C4-2B (cell line): ENCODE measurements around the gene FARSB.

Source experiments
- H3K27ac ChIP-seq: fragments of 450-650 bp; 2 replicates; pipeline ENCODE4 v1.5.1; 2017
- ZFX ChIP-seq: fragments of 450-650 bp; IDR thresholded peaks from 2 replicates; pipeline ENCODE4 v1.6.1; 2017
- TF ChIP-seq, protein P1 (sequence below): fragments of 450-650 bp; conservative IDR thresholded peaks from 2 replicates; pipeline ENCODE4 v1.5.1; 2017; ENCODE audit warnings: mild to moderate bottlenecking

The FARSB gene

DNA sequence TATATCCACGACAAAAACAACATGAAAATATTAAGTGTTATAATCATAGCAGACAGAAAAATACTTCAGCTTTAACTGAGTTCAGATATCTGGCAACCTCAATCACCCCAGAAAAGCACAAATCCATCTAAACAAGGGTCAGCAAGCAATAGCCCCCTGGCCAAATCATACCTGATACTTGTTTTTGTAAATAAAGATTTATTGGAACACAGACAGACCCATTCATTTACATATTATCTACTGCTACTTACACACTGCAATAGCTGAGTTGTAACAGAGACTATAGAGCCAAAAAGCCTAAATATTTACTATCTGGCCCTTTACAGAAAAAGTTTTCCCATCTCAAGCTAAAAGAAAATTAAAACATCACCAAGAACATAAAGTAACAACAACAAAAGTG lies 12.8 kb downstream of the FARSB start:
- H3K27ac ChIP-seq, result no peak overlapping the region
- TF ChIP-seq ZFX, result no peak
- TF ChIP-seq, protein P1, sequence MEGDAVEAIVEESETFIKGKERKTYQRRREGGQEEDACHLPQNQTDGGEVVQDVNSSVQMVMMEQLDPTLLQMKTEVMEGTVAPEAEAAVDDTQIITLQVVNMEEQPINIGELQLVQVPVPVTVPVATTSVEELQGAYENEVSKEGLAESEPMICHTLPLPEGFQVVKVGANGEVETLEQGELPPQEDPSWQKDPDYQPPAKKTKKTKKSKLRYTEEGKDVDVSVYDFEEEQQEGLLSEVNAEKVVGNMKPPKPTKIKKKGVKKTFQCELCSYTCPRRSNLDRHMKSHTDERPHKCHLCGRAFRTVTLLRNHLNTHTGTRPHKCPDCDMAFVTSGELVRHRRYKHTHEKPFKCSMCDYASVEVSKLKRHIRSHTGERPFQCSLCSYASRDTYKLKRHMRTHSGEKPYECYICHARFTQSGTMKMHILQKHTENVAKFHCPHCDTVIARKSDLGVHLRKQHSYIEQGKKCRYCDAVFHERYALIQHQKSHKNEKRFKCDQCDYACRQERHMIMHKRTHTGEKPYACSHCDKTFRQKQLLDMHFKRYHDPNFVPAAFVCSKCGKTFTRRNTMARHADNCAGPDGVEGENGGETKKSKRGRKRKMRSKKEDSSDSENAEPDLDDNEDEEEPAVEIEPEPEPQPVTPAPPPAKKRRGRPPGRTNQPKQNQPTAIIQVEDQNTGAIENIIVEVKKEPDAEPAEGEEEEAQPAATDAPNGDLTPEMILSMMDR, result no peak

DNA sequence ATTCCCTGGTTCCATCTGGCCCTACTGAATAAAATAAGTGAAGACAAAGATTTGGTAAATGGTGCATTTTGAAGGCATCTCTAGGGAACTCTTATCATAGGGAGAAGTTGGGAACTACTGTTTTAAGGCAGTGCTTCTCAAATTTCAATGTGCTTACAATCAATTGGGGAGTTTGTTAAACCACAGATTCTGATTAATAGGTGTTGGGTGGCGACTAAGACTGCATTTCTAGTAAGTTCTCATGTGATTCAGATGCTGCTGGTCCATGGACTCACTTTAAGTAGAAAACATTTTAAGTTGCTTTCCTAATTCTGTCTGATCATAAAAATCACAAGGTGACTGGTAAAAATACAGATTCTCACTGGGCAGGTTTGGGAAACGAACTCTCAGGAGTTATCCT lies 14.6 kb downstream of the FARSB start:
- TF ChIP-seq, protein P1, result no peak
- TF ChIP-seq ZFX, result no peak

DNA sequence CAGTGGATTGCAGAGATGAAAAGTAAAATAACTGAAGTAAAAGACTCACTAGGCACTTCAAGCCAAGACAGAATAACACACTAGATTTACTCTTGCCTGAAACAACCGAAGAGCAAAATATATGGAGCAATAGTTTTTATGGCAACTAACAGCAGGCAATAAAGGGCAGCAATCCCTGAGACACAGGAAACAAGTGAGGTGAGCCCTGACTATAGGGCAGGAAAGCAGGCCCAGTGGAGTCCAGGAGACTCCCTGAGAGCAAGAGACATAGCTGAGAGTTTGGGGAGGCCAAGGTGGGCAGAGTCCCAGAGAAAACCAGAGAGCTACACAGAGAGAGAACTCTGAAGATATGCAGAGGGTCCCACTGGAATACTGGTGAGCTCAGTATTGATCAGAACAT lies 18.8 kb downstream of the FARSB start:
- H3K27ac ChIP-seq, result no peak overlapping the region
- no peak for TF ChIP-seq ZFX
- TF ChIP-seq, protein P1, result no peak

More for the DNA sequence above, 14.6 kb downstream of the FARSB start:
- H3K27ac ChIP-seq, result no peak overlapping the region

DNA sequence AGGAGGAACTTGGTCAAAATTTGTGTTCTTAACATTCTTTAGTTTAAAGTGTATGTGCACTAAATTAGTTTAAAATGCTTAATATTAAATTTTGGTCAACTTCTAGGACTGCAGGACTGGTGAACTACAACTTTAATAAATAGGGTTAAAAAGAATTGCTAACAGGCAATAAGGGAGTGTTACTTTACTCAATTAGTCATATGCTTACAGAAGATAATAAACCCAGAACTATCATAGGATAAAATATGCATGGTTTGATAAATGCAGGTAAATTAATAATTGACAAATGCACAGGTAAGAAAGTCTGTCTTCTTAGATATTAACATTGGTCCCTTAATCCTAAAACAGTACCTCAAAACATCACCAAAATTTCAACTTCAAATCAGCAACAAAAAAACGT lies 20.6 kb downstream of the FARSB start:
- H3K27ac ChIP-seq, result no peak overlapping the region
- no peak for TF ChIP-seq ZFX
- TF ChIP-seq, protein P1, result no peak

DNA sequence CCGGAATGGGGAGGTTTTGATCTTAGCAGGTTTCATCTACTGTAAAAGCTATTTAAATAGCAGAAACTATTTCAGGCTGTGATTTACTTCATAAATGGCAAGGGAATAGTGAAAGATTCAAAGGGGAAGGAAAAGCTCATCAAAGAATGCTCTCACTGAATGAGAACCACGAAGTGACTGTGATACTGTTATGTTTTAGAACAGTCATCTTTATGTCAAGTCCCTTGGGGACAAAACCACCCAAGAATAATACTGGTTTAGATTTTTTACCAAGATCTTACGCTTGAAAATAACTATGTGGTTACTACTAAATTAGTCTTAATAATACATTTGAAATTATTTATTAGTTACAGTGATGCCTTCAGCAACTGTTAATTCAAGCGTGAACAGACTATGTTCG lies 28.1 kb downstream of the FARSB start:
- TF ChIP-seq, protein P1, result no peak
- no peak for TF ChIP-seq ZFX
- H3K27ac ChIP-seq, result no peak overlapping the region

DNA sequence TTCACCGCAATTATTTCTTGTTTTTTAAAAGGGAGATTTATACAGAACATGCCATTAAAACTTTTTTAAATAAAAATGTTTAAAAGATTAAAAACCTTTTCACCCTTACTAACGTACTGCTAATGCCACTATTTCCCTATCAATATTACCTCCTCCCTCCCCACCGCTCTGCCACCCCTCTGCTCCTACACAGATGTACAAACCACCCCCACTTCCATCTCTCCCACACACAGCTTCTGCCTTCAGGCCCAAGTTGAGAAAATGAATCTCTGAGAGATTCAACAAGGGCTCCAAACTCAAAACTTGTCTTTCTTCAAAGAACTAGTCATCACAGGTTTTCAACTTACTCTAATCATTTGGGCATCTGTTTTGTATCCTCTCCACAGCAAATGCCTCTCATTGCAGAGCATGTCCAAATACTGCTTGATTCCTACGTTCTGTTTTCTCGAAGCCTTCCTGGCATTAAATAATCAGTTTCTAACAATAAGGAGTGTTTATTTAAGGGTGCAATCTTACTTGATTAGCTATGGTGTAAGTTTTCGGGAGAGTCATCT lies 32.1 kb downstream of the FARSB start:
- no peak overlapping the region for H3K27ac ChIP-seq
- TF ChIP-seq ZFX, result no peak
- TF ChIP-seq, protein P1, result no peak

DNA sequence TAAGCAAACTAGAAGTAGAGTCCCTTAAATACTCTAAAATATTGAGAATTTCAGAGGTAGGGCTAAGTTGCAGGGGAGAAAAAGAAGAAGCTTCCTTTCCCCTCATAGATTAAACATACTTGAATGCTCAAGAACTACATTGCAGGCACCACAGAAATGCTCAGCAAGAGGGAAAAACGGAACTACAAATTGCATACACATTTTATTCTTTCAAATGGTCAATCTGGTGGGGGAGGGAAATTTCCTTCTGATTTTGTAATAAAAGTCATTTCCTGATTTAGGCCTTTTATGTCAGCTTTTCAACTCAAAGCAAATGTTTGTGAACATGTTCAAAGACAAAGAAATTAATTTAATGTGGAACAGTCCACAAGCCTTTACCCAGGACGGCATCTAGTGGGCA lies 33.0 kb downstream of the FARSB start:
- no peak for TF ChIP-seq ZFX
- TF ChIP-seq, protein P1, result no peak
- no peak overlapping the region for H3K27ac ChIP-seq
